Measurements from ENCODE around the gene DRC1.
"Not testable (repeated sequence)": the region's sequence is repeated elsewhere in the genome, so short reads cannot be mapped to it uniquely, and the experiment has no call there.

The DRC1 gene

DNA sequence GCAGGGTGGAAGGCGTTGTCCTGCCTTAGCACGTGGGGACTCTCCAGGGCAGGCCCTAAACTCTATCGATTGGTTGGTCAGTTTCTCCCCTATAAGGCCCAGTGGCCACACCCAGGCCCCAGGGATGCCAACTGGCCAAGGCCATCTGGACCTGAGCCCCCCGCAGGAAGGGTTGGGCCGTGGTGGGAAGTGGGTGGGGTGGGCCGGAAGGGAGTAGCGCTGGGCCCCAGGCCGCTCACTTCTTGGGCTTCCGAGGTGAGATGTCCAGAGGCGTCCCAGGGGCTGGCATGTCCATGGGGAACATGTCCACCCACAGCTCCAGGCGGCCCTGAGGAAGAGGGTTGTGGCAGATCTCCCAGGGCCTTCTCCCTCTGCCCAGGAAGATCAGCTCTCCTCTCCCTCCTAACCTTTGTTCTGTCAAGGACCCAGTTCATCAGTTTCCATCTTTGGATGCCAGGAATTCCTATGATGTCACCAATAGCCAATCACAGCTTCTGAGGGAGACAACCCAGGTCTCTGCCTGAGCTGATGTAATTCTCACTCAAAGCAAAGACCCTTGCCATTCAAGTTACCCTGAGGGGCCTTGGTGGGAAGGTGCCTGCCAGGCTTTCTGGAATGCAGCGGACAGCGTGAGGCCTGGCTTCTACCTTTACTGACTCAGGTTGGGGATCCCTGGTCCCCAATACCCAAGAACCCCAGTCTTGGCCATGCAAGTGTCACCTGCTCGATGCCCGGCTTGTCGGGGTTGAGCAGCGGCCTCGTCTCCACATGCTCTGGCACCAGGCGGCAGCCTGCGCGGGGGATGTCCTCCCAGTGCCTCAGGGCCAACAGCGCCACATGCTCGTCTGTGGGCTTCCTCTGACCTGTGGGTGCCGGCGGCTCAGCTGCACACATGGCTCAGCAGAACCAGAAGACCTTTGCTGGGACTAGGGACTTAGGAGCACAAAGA lies 61.8 kb downstream of the DRC1 start:
- no peak for DNase-seq (ENCODE audit: low read depth, low spot score)

DNA sequence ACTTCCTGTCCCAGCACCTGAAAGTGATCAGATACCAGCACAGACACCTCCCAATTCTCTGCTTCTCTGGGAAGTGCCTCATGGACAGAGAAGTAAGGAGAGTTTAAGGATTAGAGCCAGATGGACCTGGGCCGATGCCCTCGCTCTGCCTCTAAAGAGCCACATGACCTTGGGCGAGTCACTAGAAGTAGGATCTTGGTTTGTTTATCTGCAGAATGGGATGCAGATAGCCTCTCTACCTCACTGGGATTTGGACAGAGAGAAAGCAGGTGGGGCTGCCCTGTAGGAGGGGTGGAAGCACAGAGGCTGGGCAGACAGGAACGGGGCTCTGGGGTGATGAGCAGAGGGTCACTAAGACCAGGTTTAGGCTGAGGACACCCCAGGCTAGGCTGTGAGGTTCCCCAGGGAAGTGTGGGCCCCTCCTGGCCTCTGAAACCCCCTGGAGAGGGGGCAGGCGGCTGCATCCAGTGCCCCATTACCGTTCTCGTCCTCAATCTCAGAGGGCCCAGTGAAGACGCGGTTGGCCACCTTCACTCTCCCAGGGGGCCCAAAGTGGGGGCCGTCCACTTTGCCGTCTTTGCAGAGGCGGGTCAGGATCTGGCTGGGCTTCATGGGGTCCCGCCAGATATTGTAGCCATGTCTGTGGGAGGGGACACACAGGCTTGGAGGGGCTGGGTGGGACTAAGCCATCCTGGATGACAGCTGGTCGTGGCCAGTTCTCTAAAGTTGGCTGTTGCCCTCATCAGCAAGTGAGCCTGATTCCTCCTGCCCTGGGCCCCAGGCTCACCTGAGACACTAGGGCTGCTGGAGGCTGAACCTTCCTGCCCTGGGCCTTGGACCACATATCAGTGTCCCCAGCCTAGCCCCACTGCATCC lies 62.9 kb downstream of the DRC1 start:
- DNase-seq (ENCODE audit: low read depth, low spot score): no peak

DNA sequence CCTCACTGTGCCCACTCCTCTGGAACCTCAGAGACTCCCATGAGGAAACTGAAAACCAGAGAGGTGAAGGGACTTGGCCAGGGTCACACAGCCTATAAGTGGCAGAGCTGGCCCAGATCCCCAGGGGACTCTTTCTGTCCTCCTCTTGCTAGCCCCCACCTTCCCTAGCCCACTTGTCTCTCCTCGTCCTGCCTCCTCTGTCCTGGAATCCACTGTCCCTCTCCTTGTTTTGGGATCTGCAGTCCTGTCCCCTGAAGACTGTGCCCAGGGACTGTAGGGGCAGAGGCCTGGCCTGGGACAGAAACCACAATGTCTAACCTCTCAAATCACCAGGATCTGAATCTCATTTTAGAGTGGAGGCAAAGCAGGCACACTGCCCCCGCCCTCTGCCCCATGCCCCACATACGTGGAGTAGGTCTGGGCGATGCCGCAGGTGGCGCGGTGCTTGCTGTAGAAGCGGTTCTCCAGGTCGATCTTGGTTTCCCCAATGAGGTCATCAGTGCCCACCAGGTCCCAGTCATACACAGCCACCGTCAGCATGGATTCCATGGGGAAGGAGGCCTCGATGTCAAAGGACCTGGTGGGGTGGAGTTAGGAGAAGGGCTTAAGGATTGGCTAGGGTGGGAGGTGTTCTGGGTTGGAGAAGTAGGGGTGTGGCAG lies 63.7 kb downstream of the DRC1 start:
- no peak for DNase-seq (ENCODE audit: low read depth, low spot score)

DNA sequence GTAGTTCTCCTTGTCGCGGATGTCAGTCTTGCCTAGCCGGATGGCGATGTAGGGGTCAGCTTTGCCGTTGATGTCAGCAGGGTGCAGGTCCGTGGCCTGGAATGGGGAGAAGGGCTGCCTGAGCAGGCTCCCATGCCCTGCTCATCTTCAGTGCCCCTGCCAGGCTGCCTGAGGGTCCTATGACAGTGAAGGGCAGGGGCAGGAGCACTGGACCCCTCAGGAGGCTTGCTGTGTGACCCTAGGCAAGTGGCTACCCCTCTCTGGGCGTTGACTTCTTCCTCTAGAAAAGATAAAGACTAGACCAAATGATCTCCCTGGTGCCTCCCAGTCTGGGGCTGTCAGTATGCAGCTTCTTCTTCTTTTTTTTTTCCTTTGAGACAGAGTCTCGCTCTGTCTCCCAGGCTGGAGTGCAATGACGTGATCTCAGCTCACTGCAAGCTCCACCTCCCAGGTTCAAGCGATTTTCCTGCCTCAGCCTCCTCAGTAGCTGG lies 64.3 kb downstream of the DRC1 start:
- no peak for DNase-seq (ENCODE audit: low read depth, low spot score)

DNA sequence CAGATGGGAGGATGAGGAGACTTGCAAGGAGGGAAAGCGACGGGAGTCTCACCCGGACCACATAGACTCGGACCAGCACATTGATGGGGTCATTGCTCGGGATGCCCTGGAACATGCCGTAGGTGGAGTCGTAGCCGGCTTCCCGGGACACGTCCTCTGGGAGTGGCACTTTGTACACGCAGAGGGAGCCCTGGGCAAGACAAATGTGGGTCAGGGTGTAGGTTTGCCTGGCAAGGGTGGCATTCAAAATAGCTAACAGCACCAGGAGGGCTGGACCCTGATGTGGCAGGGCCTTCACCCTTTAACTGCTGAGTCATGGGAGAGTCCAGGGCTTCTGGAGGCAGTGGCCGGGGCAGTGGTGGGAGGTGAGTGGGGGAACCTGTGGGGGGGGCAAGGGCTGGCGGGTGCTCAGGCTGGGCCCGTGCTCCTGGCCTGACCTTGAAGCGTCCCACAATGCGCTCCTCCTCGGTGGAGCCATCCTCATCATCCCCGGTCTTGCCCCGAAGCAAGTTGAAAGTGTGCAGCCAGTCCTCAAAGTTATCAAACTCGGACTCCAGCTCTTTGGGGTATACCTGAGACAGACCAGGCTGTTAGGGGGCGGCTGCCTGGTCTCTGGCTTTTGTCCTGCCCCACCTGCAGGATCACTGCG lies 65.1 kb downstream of the DRC1 start:
- no peak for DNase-seq (ENCODE audit: low read depth, low spot score)

DNA sequence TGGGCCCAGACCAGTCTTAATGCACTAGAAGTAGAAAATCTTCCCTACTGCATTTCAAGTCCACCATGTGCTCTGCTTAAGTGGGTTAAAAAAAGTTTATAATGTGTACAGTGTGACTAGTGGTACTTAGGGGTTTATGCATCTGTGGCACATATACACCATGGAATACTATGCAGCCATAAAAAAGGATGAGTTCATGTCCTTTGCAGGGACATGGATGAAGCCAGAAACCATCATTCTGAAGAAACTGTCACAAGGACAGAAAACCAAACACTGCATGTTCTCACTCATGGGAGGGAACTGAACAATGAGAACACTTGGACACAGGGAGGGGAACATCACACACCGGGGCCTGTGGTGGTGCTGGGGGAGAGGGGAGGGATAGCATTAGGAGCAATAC lies 66.8 kb downstream of the DRC1 start:
- not testable (repeated sequence) for DNase-seq (ENCODE audit: low read depth, low spot score)

DNA sequence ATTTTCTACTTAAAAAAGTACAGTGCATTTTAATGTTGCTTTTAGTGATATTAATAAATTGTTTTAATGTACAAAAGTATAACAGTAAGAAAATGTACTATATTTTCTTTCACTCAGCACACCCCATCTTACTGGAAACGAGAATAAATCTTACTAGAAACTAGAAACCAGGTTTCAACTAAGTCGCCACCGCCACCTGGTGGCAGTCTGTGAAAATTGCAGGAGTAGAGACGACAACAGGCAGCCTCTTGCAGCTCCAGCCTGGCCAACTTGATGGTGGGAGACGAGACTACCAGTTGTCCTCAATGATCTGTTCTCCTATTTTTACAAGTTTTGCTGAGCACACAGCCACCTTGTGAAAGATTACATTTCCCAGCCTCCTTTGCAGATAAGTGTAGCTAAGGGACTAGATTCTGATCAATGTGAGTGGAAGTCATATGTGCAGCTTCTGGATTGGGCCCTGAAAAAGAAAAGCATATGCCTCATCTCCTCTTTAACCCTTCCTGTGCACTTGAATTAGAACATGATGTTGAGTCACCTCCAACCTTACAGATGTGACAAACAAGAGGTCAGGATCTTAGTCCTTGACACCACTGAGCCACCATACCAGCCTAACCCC lies 67.5 kb downstream of the DRC1 start:
- DNase-seq (ENCODE audit: low read depth, low spot score): peak; percentile 10

DNA sequence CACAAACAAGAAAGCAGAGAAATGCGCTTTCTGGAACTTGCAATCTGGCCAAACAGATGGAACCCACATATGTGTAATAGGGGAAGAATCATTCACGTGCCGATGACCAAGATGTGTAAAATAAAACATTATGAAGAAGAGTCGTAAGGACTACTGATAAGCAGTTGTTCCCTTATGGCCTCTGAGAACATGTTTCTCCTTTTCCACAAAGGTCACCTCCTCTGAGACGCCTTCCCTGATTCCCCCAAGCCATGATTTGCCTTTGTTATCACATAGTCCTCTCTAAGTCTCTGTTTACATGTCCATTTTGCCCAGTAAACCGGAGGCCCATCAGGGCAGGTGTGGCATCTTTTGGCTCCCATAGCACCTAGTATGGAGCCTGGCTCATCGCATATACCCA lies 68.2 kb downstream of the DRC1 start:
- DNase-seq (ENCODE audit: low read depth, low spot score): no peak

DNA sequence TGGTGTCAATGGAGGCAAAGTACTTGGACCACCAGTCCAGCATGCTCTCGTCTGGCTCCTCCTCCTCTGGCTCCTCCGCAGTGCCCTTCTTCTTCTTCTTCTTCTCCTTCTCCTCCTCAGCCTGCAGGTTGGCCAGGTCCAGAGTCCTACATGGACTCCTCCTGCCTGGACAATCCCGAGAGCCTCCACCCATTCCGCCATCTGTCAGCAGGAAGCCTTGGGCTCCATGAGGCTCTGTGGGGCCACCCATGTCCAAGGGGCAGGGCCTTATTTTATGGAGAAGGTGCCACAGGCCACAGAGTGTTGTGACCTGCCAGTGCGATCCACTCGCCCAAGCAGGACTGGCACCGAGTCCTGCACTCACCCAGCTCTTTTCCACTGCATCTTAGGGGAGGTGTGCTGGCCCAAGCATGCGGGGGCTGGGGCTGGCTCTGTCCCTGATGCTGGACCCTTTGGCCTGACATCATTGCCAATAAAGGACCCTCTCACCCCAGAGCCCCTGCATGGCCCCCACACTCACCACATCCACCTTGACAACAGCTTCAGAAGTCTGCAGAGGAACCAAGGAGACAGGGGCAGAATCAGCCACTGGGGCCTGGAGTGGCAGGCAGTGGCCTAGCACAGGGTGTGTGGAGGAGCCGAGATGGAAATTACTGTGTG lies 69.0 kb downstream of the DRC1 start:
- no peak for DNase-seq (ENCODE audit: low read depth, low spot score)

DNA sequence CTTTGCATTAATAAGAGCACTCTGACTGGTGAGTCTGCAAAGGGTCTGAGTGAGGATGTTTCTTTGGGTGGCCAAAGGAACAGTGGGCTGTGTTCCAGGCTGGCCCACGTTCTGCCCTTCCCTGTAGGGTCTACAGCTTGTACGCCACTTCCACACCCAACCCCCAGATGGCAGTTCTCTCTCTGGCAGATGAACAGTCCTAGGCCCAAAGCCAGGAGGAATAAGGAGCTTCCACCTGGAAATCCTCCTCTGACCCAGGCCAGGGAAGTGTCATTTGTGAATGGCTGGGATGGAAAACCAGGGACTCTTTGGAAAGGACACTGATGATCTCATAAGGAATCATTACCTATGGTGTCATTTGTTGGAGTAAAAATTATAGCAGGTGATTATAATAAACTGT lies 69.6 kb downstream of the DRC1 start:
- DNase-seq (ENCODE audit: low read depth, low spot score): no peak

DNA sequence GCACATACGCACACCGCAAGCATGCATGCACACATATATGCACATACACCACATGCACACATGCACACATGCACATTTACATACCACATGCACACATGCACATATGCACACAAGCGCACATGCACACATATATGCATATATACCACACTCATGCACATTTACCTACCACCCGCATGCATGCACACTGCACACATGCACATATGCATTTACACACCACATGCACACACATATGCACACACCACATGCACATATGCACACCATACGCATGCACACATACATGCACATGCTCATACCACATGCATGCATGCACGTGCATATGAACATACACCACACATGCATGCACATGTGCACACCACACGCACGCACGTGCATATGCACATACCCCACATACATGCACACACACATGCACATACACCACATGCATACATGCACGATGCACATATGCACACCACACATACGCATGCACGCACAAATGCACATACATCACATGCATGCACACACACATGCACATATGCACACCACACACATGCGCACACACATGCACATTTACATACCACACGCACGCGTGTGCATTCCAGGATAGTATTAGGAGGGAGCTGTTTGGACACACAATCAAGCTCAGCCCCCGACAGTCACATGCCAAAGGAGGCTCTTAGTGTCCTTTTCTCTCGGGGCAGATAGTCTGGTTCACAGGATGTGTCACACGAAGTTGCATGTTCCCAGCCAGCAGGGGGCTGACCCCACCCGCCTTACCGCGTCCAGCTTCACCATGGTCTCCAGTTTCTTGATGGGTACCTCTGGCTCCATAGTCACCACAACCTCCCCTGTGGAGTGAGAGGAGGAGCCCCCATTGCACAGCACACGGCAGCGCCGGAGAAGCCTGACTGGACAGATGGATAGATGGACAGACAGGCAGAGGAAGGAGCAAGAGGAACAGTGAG lies 70.3 kb downstream of the DRC1 start:
- DNase-seq (ENCODE audit: low read depth, low spot score): no peak

DNA sequence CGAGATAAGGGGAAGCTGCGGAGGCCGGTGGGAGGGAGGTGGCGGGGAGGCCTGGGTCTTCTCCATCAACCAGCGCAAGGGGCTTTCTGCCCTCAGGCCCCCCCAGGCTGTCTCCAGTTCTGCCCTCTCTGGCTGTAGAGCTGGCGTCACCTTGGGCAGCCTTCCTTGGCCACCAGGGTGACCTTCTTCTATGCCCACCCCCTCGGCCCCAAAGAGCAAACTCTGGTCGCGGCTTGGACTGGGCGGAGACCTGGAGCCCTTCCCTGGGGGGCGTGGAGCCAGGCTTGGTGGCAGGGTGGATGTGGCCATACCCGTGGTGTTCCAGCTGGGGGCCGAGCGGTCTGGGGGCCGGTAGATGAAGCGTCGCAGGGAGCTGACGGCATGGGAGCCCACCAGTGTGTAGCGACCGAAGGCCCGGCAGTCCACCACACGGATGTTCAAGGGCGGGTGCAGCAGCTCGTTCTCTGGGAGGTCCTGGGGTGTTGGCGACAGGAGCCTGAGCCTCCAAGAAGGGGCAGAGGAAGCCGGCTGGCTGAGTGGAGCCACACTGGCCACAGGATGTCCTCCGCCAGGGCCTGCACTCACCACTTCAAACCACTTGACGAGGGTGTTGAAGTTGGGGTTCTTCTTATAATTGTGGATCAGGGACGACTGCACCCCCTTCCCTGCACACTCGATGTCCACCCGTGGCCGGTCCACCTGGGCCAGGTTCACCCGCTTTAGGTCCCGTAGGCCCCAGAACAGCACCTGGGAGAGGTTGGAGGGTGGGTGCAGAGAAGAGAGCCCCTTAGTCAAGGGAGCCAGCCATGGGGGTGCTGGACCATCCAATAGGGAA lies 71.3 kb downstream of the DRC1 start:
- DNase-seq (ENCODE audit: low read depth, low spot score): no peak

DNA sequence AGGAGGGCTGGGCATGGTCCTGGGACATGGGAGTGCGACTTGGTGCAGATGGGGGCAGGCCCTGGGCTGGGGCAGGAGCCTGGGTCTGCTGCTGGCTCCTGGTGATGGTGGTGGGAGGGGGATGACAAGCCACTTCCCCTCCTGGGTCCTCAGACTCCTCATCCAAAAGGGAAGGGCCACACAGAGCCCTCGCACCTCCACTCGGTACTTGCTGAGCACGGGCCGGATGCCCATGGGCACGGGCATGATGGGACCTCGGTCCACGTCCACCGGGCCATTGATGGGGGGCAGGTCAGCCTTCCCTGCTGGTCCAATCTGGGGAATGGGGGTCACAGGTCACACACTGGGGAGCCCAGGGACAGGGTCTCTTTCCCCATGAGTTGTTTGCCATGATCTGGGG lies 72.1 kb downstream of the DRC1 start:
- DNase-seq (ENCODE audit: low read depth, low spot score): no peak

DNA sequence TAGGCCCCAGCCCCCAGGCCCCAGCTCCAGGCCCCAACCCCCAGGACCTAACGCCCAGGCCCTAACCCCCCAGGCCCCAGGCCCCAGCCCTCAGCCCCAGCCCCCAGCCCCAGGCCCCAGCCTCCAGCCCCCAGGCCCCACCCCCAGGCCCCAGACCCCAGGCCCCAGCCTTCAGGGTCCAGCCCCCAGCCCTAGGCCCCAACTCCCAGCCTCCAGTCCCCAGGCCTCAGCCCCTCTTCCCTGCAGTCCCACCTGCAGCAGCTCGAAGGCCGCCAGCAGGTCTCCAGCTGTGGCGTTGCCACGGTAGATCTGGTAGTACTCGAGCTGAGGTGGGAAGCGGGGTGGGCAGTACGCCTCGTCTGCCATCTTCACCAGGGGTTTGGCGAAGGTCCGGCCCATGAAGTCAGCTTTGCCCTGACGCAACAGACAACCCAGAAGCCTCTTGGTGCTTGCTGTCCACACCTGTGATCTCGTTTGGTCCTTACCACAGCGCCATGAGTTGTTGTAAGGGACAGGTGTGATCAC lies 72.6 kb downstream of the DRC1 start:
- no peak for DNase-seq (ENCODE audit: low read depth, low spot score)

DNA sequence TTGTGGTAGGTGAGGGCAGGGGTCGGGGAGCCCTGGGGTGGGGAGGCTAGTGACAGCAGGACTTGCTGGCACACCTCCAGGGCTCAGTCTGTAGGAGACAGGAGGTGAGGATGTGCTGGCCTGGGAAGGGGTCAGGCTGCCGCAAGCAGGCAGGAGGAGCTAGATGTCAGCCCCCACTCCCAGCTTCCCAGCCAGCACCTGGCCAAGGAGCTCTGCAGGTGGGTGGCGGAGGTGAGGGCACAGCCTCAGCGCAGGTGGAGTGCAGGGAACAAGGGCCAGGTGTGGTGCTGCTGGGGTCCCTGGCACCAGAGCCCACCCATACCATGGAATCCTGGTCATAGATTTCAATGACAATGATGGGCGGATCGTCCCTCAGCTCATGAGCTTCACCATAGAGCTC lies 73.3 kb downstream of the DRC1 start:
- DNase-seq (ENCODE audit: low read depth, low spot score): no peak

DNA sequence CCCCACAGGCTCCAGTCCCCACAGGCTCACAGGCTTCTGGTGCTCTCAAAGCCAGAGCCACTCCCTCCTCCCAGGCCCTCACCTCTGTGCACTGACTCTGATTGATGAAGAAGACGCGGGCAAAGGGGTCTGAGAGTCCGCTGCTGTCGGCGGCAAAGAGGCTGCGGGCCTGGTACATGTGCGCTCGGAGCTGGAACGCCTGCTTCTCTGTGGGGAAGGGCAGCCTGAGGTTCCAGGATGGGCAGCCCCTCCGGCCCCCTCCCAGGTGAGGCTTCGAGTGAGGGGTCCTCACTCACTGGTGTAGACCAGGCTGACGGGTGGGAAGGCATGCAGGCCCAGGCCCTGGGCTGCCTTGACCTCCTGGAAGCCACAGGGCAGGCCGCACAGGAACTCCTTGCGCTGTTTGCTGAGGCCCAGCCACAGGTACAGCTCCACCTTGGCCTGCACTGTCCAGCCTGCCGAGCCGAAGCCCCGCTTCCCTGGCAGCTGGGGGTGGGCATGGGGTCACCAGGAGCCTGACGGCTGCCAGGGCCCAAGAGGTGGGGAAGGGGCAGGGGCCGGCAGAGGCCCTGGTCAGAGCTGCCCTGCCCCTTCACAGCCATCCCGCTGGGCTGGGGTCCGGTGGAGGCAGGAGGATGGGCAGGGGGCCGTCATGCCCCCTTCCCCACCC lies 74.2 kb downstream of the DRC1 start:
- DNase-seq (ENCODE audit: low read depth, low spot score): no peak

DNA sequence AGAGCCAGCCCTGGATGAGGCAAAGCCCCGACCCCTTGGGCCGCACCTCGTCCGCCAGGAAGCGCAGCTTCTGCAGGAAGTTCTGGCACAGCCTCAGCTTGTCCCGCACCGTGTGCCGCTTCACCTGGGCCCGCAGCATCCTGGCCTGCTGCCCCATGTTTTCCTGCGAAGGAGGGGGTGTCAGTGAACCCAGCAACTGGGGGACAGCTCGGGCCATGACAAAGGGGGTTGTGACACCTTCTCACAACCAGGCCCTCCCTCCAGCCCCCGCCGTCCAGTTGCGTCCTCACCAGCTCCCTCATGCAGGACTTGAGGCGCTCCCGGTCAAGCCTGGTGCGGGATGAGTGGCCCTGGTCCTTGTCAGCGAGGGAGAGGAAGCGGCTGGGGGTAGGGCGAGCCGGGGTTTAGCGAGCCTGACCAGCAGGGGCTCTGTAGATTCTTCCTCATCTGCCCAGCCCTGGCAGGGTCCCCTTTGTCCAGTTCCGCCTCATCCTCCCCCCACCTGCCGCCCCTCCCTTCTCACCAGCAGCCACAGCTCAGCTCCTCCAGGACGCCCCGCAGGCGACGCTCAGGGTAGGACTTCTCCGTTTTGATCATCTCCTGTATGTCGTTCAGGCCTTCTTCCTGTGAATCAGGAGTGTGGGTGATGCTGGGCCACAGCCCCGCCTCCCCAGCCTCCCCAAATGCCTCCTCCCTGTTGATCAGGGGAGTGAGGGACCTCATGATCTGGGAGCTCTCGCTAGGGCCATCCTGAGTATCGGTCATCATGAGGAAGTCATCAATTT lies 75.6 kb downstream of the DRC1 start:
- no peak for DNase-seq (ENCODE audit: low read depth, low spot score)
